GM18519 (cell line): ENCODE results near the gene RASA1.
A peak's percentile ranks its signal among the peaks of the same experiment; 100 is the strongest.

Experiments used
- ATAC-seq: cut with Tn5 transposase; IDR thresholded peaks from one replicate; pipeline ENCODE4 v1.9.1; 2021; ENCODE audit warnings: mild to moderate bottlenecking, moderate library complexity; ENCODE audit not compliant: unreplicated experiment, low FRiP score

The RASA1 gene

GRCh38 chr5:87399720-87400119 is 132.0 kb downstream of the RASA1 start:
- no peak for ATAC-seq

DNA sequence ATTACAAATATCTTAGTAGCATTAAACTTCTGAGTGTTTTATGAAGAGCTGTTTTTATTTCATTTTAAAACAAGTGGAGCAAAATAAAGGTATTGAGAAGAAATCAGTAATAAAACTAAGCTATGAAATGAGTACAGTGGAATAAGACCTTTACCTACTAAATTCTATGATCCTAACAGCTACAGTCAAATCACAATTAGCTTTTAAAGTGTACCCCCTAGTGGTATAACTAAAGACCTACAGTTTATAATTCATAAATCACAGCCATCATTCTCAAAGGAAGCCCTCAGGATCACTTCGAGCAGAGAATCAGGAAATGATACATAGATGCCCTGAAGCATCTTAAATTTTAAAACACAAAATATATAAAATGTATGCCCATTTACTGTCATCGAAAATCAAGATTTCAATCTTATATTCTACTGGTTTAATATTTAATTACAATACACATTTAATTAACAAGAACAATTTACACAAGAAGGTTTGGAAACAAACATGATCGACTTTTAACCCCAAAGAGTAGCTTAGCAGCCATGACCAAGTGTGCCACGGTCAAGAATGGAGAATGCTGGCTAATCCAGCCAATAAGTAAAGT is 132.7 kb downstream of the RASA1 start:
- peak; percentile 75 for ATAC-seq

DNA sequence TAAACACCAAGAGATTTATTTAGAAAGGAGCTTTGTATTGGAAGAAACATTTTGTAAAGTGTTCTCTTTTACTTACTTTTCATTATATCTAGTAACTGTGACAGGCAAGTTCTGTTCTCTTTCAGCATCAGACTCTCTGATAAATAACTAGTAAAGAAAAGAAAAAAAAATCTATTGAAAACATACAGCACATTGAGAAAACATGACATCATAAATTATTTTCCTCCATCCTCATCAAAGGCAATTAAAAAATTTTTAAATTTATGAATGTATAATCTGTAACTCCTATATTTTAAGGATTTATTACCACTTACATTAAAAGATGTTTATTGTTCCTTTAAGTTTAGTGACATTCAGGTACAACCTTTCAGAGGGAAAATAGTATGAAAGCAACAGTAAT is 133.9 kb downstream of the RASA1 start:
- no peak for ATAC-seq

GRCh38 chr5:87403409-87403808 is 135.7 kb downstream of the RASA1 start:
- no peak for ATAC-seq

- ATAC-seq: no peak
Measured at GRCh38 chr5:87403899-87404298, 136.2 kb downstream of the RASA1 start.

- ATAC-seq: no peak
Measured at GRCh38 chr5:87404359-87404758, 136.7 kb downstream of the RASA1 start.

GRCh38 chr5:87405472-87406155 is 137.9 kb downstream of the RASA1 start:
- ATAC-seq: no peak

- no peak for ATAC-seq
Measured at GRCh38 chr5:87408204-87408603, 140.5 kb downstream of the RASA1 start.

DNA sequence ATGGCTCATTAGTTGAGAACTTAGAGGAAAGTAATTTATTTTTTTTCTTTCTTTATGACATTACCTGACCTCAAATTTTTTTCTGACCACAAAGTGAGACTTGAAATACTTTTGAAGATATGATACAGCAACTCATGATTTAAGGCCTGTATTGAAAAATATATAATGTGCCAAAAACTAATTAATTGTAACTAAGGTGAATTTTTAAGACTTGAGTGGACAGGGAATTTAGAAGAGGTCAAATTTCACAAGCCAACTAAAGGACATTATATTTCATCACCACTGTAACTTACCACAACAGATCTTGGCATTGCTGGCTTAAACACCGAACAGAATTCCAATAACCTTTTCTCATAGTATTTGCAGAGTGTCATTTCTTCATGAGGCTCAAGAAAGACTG is 143.2 kb downstream of the RASA1 start:
- no peak for ATAC-seq

GRCh38 chr5:87411586-87411972 is 143.9 kb downstream of the RASA1 start:
- ATAC-seq: no peak

DNA sequence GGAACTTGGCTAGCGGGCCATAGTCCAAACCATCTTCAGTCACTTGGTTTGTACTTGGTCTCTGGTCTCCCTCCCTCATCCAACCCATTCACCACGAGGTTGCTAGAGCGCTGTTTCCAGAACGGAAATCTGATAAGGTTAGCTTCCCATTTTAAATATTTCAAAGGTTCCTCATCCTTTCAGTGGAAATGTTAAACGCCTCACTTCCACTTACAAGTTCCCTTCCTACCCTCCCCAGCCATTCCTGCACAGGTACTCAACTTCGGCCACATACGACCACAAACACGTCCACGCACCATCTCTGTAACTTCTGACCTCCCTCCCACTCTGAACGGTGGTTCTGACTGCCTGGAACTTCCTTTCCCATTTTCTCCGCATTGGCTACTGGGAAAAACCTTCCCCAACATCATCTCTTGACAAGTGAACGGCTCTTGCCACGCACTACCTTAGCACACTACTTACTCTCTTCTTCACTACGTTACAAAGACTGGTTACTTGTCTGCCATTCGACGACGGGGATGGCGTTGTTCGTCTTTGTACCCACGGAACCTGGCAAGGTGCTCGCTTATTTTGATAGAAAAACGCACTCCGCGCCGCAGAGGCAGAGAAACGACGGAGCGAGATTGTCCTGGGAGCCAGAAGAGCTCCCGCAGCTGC is 144.4 kb downstream of the RASA1 start:
- no peak for ATAC-seq

GRCh38 chr5:87412630-87413342 is 145.1 kb downstream of the RASA1 start, which contains the start of gene CCNH:
Gene CCNH (minus strand): TSS chr5:87412930. CDS start chr5:87412794, 136 bp downstream.
- peak; percentile 99 for ATAC-seq

DNA sequence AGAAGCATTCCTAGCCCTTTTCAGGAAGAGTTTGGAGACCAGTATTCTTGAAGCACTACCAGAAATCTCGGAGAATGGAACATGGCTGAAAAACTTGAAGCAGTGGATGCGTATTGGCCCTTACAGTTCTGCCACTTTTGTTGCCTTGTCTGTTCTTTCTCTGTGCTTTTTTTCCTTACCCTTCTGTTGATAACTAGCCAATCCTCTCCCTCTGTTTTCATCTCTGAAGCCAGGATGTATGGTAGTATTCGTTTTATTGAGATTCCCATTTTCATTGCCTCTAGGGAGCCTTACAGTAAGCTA is 145.6 kb downstream of the RASA1 start:
- ATAC-seq: no peak

DNA sequence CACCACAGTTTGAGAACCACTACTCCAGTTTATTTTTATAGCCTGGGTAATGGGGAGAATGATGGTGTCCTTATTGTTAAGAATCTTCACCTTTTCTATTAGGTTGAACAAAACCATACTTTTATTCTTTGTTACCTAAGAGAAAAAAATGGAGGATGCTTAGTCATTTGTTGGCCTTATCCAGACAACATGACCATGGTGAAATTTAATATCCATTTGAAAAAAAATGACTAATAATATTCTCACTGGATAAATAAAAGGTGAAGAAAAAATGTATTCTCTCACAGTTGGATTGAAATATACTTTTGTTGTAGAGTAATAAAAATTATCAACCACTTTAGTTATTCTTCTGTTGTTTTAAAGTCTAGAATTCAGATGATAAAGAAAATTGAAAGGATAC is 150.8 kb downstream of the RASA1 start:
- no peak for ATAC-seq

DNA sequence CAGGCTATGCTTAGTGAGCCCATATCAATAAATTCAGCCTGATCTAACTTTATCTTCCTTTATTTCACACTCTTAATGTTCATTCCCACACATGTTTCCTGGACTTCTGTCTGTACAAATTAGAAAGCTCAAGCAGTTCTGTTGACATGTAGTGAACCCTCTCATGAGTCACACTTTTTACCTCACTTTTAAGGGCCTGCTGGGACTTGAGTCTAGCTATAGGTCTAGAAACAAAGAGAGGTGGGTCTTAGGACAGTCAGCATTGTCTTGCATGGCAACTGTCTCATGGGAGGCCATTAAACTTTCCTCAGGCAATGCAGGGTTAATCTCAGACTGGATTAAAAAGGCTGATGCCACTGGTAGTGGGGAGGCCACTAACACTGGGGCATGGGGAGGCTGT is 153.6 kb downstream of the RASA1 start:
- ATAC-seq: no peak

- ATAC-seq: no peak
Measured at GRCh38 chr5:87423755-87424154, 156.1 kb downstream of the RASA1 start.

- no peak for ATAC-seq
Measured at GRCh38 chr5:87430863-87431457, 163.3 kb downstream of the RASA1 start.

GRCh38 chr5:87432460-87432859 is 164.8 kb downstream of the RASA1 start:
- ATAC-seq: no peak

- no peak for ATAC-seq
Measured at GRCh38 chr5:87433945-87434344, 166.3 kb downstream of the RASA1 start.

DNA sequence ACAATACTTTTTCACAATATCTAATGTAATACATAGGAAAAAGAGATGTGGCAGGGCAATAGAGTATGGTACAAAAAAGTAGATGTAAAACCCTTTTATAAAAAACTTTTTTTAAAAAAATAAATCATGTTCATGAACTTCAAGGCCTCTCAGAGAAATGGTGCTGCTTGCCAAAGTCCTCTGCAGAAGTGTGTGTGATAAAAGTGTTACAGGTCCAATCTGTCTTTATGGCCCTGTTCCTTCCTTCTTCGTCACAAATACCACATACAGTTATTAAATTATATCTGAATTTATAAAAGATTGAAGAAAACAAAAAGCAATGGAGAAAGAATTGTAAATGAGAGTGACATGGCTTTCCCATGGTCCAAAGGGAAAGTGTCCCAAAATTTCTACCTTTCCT is 166.8 kb downstream of the RASA1 start:
- no peak for ATAC-seq

GRCh38 chr5:87435144-87435694 is 167.5 kb downstream of the RASA1 start:
- no peak for ATAC-seq
